SU-DHL-6 (cell line): ENCODE data around the gene PTPRH.

Source experiments
- EZH2phosphoT487 ChIP-seq: fragments of 200-600 bp; sonication (generic), shearing (Covaris generic); conservative IDR thresholded peaks from 2 replicates; pipeline ENCODE4 v1.6.1; 2018; ENCODE audit warnings: mild to moderate bottlenecking, antibody characterized with exemption, low read length, moderate library complexity, mixed read lengths
- TF ChIP-seq, protein P1 (sequence below): fragments of 200-600 bp; sonication (generic); IDR thresholded peaks from one replicate; pipeline ENCODE4 v1.5.1; 2017; ENCODE audit warnings: antibody characterized with exemption, mild to moderate bottlenecking, low read length, moderate library complexity; ENCODE audit not compliant: insufficient read depth, poor library complexity, severe bottlenecking

DNA sequence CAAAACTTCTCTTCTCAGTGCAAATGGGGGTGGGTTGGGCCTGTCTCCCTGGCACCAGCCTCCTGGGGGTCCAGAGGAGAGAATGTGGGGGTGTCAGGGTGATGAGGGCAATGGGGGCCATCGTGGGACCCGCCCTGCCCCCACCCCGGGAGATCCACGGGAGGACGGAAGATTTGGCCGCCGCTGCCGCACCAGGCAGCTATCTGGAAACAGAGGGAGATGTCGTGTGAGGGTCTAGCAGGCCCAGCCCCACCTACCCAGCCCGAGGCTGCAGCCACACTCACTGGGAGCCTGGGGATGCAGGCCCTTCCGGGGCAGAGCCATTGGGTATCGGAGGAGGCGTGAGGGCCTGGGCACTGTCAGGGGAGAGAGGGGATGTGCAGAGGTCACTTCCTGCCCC is 21.0 kb upstream of the PTPRH start:
- TF ChIP-seq, protein P1, sequence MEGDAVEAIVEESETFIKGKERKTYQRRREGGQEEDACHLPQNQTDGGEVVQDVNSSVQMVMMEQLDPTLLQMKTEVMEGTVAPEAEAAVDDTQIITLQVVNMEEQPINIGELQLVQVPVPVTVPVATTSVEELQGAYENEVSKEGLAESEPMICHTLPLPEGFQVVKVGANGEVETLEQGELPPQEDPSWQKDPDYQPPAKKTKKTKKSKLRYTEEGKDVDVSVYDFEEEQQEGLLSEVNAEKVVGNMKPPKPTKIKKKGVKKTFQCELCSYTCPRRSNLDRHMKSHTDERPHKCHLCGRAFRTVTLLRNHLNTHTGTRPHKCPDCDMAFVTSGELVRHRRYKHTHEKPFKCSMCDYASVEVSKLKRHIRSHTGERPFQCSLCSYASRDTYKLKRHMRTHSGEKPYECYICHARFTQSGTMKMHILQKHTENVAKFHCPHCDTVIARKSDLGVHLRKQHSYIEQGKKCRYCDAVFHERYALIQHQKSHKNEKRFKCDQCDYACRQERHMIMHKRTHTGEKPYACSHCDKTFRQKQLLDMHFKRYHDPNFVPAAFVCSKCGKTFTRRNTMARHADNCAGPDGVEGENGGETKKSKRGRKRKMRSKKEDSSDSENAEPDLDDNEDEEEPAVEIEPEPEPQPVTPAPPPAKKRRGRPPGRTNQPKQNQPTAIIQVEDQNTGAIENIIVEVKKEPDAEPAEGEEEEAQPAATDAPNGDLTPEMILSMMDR = no peak
- TF ChIP-seq EZH2phosphoT487 = no peak
